Liver (tissue), 9 donors: Measurements from ENCODE around the gene GRIK1. TPM values are rescaled to one million over a fixed set of nuclear protein-coding genes. Genes with fewer than 3 reads are reported as not detected.

Experiments used
- DNase-seq: peaks from one replicate; pipeline ENCODE4 v3.0.0-alpha.2; 2017; ENCODE audit warnings: low spot score
- H3K27ac ChIP-seq, 2 donors: one replicate each; pipeline ENCODE4 v1.7.0; 2013; ENCODE audit warnings: inconsistent platforms in 2 of 2, low read length in 2 of 2, control low read depth in 1 of 2, low read depth in 1 of 2, mild to moderate bottlenecking in 1 of 2
- H3K27me3 ChIP-seq, 4 donors: one replicate each; pipeline versions ENCODE4 v1.6.1 to v1.7.0; 2013; ENCODE audit warnings: low read length in 3 of 4, inconsistent platforms in 1 of 4, mild to moderate bottlenecking in 1 of 4, moderate library complexity in 1 of 4; ENCODE audit not compliant: control insufficient read depth in 4 of 4, insufficient read depth in 4 of 4
- H3K36me3 ChIP-seq, 4 donors: one replicate each; pipeline versions ENCODE4 v1.6.1 to v1.7.0; 2013; ENCODE audit warnings: low read length in 3 of 4, mild to moderate bottlenecking in 3 of 4, low read depth in 1 of 4, moderate library complexity in 1 of 4; ENCODE audit not compliant: control insufficient read depth in 4 of 4, insufficient read depth in 3 of 4
- H3K4me1 ChIP-seq, 4 donors: one replicate each; pipeline versions ENCODE4 v1.6.1 to v1.7.0; 2013; ENCODE audit warnings: low read length in 3 of 4, mild to moderate bottlenecking in 3 of 4, moderate library complexity in 1 of 4; ENCODE audit not compliant: control insufficient read depth in 4 of 4, insufficient read depth in 4 of 4
- H3K4me3 ChIP-seq, 3 donors: one replicate each; pipeline versions ENCODE4 v1.6.1 to v1.7.0; 2013; ENCODE audit warnings: low read length in 3 of 3, control low read depth in 1 of 3, low read depth in 1 of 3, mild to moderate bottlenecking in 1 of 3
- H3K9ac ChIP-seq, 2 donors: one replicate each; pipeline ENCODE4 v1.7.0; 2013; ENCODE audit warnings: low read length in 2 of 2, mild to moderate bottlenecking in 2 of 2, moderate library complexity in 2 of 2, control low read depth in 1 of 2, low read depth in 1 of 2
- H3K9me3 ChIP-seq, 4 donors: one replicate each; pipeline versions ENCODE4 v1.6.1 to v1.7.0; 2013; ENCODE audit warnings: low read length in 3 of 4; ENCODE audit not compliant: control insufficient read depth in 4 of 4
- EGR1 ChIP-seq, 2 donors: IDR thresholded peaks; 2 replicates each; pipeline ENCODE4 v1.6.1; 2016 to 2018; ENCODE audit warnings: antibody characterized with exemption in 2 of 2, low read depth in 2 of 2
- FOXA1 ChIP-seq: IDR thresholded peaks from 2 replicates; pipeline ENCODE4 v1.6.1; 2016; ENCODE audit warnings: antibody characterized with exemption
- NR2F2 ChIP-seq: IDR thresholded peaks from 2 replicates; pipeline ENCODE4 v1.6.1; 2016; ENCODE audit warnings: antibody characterized with exemption
- RAD21 ChIP-seq, 2 donors: IDR thresholded peaks; 2 replicates each; pipeline ENCODE4 v1.6.1; 2016; ENCODE audit warnings: antibody characterized with exemption in 2 of 2, mild to moderate bottlenecking in 2 of 2
- SP1 ChIP-seq: IDR thresholded peaks from 2 replicates; pipeline ENCODE4 v1.6.1; 2018; ENCODE audit warnings: antibody characterized with exemption, mild to moderate bottlenecking
- WGBS: extraction: QIAGEN DNeasy Blood & Tissue Kit; methylation state at CpG from one replicate; pipeline ENCODE4 v1.1.7; 2013; 5-methylcytosine and 5-hydroxymethylcytosine counted together
- polyA plus RNA-seq, 2 donors: library from polyadenylated mRNA; stranded (reverse) in 1 of 2; unstranded in 1 of 2; fragments of 200-250 nt in 1 of 2; fragments of >200 nt in 1 of 2; fragmentation: Nextera tagmentation in 1 of 2; extraction: Ambion mirVana in 1 of 2; gene quantifications; one replicate each; pipeline versions ENCODE4 v1.2.1 to v1.2.3, GENCODE V29; 2013 to 2015
- total RNA-seq, 2 donors: library from RNA; depleted of rRNA; stranded (reverse); fragments of >200 nt; gene quantifications; one replicate each; pipeline ENCODE4 v1.2.3, GENCODE V29; 2014
- TF ChIP-seq, protein P1 (sequence below): IDR thresholded peaks from 2 replicates; pipeline ENCODE4 v1.6.1; 2016; ENCODE audit warnings: antibody characterized with exemption, mild to moderate bottlenecking
- TF ChIP-seq, protein P2 (sequence below): IDR thresholded peaks from 2 replicates; pipeline ENCODE4 v1.6.1; 2016; ENCODE audit warnings: antibody characterized with exemption
- TF ChIP-seq, protein P3 (sequence below): IDR thresholded peaks from 2 replicates; pipeline ENCODE4 v1.6.1; 2016; ENCODE audit warnings: antibody characterized with exemption
- TF ChIP-seq, protein P4 (sequence below): fragments of 150-350 bp; IDR thresholded peaks from 2 replicates; pipeline ENCODE4 v1.5.1; 2017; ENCODE audit warnings: improper control_type of control experiment, low read depth, low read length; ENCODE audit not compliant: missing input control
- donor health status: healthy.
- donor health status: healthy.
- donor health status: healthy.
- donor health status: healthy.
- donor health status: healthy.

The GRIK1 gene
- total and polyA plus RNA-seq, 4 donors = 0.02 to 0.14 (median 0.05) TPM; not detected in 1

DNA sequence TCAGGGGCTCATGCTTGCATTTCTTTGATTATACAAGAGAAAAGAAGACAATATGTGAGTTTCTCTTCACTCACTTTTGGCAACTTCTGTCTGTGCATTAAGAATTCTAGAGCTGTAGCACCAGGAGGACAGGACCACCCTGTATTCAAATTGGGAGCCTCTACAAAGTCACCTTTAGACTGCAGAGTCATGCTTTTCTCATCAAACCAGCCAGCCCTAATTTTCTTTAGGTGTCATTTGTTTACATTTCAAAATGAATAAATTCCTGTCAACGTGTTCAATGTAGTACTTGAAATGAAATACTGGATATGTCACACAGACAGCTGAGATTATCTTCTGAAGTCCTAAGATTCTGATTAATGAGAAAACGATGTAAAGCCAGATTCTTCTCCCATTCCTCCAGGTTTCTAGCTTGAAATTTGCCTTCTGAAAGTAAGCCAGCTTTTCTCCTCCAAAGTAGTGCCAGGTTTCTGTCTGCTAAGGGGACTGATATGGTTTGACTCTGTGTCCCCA is 177.2 kb downstream of the GRIK1 start:
- H3K9me3 ChIP-seq = no peaks in the 10 kb centered on the region
- H3K9ac ChIP-seq = no peak overlapping the region
- H3K4me1 ChIP-seq = peaks cover 0 to 1% (median 0%) of the 10 kb centered on the region in 4 donors
- H3K27me3 ChIP-seq = no peaks in the 10 kb centered on the region
- H3K36me3 ChIP-seq = no peaks in the 10 kb centered on the region
- TF ChIP-seq NR2F2 (no peak), SP1 (no peak), RAD21 (IDR thresholded peaks at IDR 0.05) (no peak), FOXA1 (no peak)
- TF ChIP-seq, protein P1, sequence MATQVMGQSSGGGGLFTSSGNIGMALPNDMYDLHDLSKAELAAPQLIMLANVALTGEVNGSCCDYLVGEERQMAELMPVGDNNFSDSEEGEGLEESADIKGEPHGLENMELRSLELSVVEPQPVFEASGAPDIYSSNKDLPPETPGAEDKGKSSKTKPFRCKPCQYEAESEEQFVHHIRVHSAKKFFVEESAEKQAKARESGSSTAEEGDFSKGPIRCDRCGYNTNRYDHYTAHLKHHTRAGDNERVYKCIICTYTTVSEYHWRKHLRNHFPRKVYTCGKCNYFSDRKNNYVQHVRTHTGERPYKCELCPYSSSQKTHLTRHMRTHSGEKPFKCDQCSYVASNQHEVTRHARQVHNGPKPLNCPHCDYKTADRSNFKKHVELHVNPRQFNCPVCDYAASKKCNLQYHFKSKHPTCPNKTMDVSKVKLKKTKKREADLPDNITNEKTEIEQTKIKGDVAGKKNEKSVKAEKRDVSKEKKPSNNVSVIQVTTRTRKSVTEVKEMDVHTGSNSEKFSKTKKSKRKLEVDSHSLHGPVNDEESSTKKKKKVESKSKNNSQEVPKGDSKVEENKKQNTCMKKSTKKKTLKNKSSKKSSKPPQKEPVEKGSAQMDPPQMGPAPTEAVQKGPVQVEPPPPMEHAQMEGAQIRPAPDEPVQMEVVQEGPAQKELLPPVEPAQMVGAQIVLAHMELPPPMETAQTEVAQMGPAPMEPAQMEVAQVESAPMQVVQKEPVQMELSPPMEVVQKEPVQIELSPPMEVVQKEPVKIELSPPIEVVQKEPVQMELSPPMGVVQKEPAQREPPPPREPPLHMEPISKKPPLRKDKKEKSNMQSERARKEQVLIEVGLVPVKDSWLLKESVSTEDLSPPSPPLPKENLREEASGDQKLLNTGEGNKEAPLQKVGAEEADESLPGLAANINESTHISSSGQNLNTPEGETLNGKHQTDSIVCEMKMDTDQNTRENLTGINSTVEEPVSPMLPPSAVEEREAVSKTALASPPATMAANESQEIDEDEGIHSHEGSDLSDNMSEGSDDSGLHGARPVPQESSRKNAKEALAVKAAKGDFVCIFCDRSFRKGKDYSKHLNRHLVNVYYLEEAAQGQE = no peak
- TF ChIP-seq, protein P2, sequence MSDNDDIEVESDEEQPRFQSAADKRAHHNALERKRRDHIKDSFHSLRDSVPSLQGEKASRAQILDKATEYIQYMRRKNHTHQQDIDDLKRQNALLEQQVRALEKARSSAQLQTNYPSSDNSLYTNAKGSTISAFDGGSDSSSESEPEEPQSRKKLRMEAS = no peak
- TF ChIP-seq, protein P3, sequence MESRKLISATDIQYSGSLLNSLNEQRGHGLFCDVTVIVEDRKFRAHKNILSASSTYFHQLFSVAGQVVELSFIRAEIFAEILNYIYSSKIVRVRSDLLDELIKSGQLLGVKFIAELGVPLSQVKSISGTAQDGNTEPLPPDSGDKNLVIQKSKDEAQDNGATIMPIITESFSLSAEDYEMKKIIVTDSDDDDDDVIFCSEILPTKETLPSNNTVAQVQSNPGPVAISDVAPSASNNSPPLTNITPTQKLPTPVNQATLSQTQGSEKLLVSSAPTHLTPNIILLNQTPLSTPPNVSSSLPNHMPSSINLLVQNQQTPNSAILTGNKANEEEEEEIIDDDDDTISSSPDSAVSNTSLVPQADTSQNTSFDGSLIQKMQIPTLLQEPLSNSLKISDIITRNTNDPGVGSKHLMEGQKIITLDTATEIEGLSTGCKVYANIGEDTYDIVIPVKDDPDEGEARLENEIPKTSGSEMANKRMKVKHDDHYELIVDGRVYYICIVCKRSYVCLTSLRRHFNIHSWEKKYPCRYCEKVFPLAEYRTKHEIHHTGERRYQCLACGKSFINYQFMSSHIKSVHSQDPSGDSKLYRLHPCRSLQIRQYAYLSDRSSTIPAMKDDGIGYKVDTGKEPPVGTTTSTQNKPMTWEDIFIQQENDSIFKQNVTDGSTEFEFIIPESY = no peak
- TF ChIP-seq, protein P4, sequence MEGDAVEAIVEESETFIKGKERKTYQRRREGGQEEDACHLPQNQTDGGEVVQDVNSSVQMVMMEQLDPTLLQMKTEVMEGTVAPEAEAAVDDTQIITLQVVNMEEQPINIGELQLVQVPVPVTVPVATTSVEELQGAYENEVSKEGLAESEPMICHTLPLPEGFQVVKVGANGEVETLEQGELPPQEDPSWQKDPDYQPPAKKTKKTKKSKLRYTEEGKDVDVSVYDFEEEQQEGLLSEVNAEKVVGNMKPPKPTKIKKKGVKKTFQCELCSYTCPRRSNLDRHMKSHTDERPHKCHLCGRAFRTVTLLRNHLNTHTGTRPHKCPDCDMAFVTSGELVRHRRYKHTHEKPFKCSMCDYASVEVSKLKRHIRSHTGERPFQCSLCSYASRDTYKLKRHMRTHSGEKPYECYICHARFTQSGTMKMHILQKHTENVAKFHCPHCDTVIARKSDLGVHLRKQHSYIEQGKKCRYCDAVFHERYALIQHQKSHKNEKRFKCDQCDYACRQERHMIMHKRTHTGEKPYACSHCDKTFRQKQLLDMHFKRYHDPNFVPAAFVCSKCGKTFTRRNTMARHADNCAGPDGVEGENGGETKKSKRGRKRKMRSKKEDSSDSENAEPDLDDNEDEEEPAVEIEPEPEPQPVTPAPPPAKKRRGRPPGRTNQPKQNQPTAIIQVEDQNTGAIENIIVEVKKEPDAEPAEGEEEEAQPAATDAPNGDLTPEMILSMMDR = no peak
- 65% methylated on average over 2 of the region's 2 CpGs for WGBS
- no peak for DNase-seq
- H3K27ac ChIP-seq = no peak overlapping the region
- H3K4me3 ChIP-seq = no peak overlapping the region

DNA sequence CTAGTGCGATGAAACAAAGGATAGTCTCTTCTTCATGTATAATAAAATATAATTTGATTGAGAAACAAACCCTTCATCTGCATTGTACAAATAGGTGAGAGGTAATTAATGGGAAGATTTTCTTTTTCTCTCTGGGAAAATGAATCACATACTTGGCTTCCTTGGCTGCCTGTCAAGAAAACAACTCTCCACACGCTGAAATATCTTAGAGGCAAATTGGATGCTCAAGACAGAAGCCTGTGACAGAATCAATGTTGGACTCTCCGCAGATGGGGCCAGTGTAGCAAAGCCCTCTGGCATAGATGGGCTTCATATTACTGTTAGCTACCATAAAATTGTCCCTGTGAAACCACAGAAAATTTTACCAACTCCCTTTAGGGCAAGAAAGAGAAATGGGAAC is 186.6 kb downstream of the GRIK1 start:
- no peak for DNase-seq
- whole genome bisulfite sequencing = 83% methylated on average over 3 of the region's 3 CpGs
- Histone ChIP-seq H3K4me3 (no peak overlapping the region), H3K9me3 (no peaks in the 10 kb centered on the region), H3K9ac (no peak overlapping the region), H3K36me3 (no peaks in the 10 kb centered on the region), H3K27ac (no peak overlapping the region), H3K4me1 (no peaks in the 10 kb centered on the region), H3K27me3 (no peaks in the 10 kb centered on the region)
- TF ChIP-seq EGR1 (IDR thresholded peaks at IDR 0.05; ENCODE audit: low read depth in 2 of 2) = no peak
